OCI-LY7 (cell line): ENCODE measurements around the gene COPE. TPM values are rescaled to one million over a fixed set of nuclear protein-coding genes. Genes with fewer than 3 reads are reported as not detected.

ENCODE experiments used
- BruUV-seq: library from RNA; stranded (reverse); fragments of 400-500 nt; replicated peaks from 2 replicates; lab custom pipeline; 2021; lab: Mats Ljungman, UMichigan
- CTCF ChIA-PET: fragments of 300-600 bp; sonication (Branson Sonifier 250); formaldehyde crosslinking; loops from one replicate; lab custom pipeline; 2022; ENCODE audit warnings: antibody characterized with exemption; ENCODE audit not compliant: unreplicated experiment; lab: Charles Lee
- POLR2A ChIA-PET: fragments of 300-600 bp; sonication (Branson Sonifier 250); formaldehyde crosslinking; loops from one replicate; lab custom pipeline; 2022; ENCODE audit warnings: antibody characterized with exemption; lab: Charles Lee
- DNase-seq: peaks from one replicate; pipeline ENCODE4 v3.0.0-alpha.2; 2015; ENCODE audit warnings: low spot score
- H2AFZ ChIP-seq: fragments of 200-600 bp; sonication (generic), shearing (Covaris generic); 2 replicates; pipeline ENCODE4 v1.6.1; 2014; ENCODE audit warnings: mild to moderate bottlenecking, antibody characterized with exemption, low read length, moderate library complexity
- H3K27ac ChIP-seq: fragments of 200-600 bp; sonication (generic); 2 replicates; pipeline ENCODE4 v1.5.1; 2014; ENCODE audit warnings: mixed run types, low read depth, mild to moderate bottlenecking, moderate library complexity, low read length, inconsistent platforms; ENCODE audit not compliant: poor library complexity, severe bottlenecking
- H3K36me3 ChIP-seq: fragments of 200-600 bp; sonication (generic); 2 replicates; pipeline ENCODE4 v1.6.1; 2014; ENCODE audit warnings: mild to moderate bottlenecking, antibody characterized with exemption, low read length, moderate library complexity, mixed read lengths; ENCODE audit not compliant: insufficient read depth
- H3K4me1 ChIP-seq: fragments of 200-600 bp; sonication (generic); 2 replicates; pipeline ENCODE4 v1.5.1; 2014; ENCODE audit warnings: mild to moderate bottlenecking, low read length; ENCODE audit not compliant: insufficient read depth, poor library complexity, severe bottlenecking
- H3K4me2 ChIP-seq: fragments of 200-600 bp; sonication (generic); 2 replicates; pipeline ENCODE4 v1.6.1; 2014; ENCODE audit warnings: mild to moderate bottlenecking, low read length
- H3K4me3 ChIP-seq: fragments of 200-600 bp; sonication (generic); 2 replicates; pipeline ENCODE4 v1.5.1; 2014; ENCODE audit warnings: mild to moderate bottlenecking, low read depth, low read length; ENCODE audit not compliant: poor library complexity, severe bottlenecking
- H3K79me2 ChIP-seq: fragments of 200-600 bp; sonication (generic); 2 replicates; pipeline ENCODE4 v1.6.1; 2016; ENCODE audit warnings: low read depth, mild to moderate bottlenecking, low read length, moderate library complexity, mixed read lengths; ENCODE audit not compliant: insufficient read depth
- H3K9me2 ChIP-seq: fragments of 200-600 bp; sonication (generic); 2 replicates; pipeline ENCODE4 v1.6.1; 2016; ENCODE audit warnings: mild to moderate bottlenecking, low read length, mixed read lengths; ENCODE audit not compliant: insufficient read depth
- H3K9me3 ChIP-seq: fragments of 200-600 bp; sonication (generic); 2 replicates; pipeline ENCODE4 v1.6.1; 2014; ENCODE audit warnings: mild to moderate bottlenecking, mixed run types, low read length, mixed read lengths
- H4K20me1 ChIP-seq: fragments of 200-600 bp; sonication (generic); 2 replicates; pipeline ENCODE4 v1.6.1; 2014; ENCODE audit warnings: mild to moderate bottlenecking, antibody characterized with exemption, low read length, moderate library complexity, mixed read lengths; ENCODE audit not compliant: insufficient read depth
- EZH2phosphoT487 ChIP-seq: fragments of 200-600 bp; sonication (generic); IDR thresholded peaks from 2 replicates; pipeline ENCODE4 v1.6.1; 2018; ENCODE audit warnings: low read depth, borderline replicate concordance, mild to moderate bottlenecking, mixed run types, antibody characterized with exemption, low read length, moderate library complexity, mixed read lengths
- intact Hi-C: fragments of 100-400 bp; cut with micrococcal nuclease; formaldehyde crosslinking; loops from one replicate; pipeline ENCODE4 v1.10.0; 2022; ENCODE audit not compliant: unreplicated experiment
- total RNA-seq, 2 experiments: library from RNA; depleted of rRNA in 1 of 2; stranded (reverse); fragments of >200 nt in 1 of 2; shearing (Covaris generic) in 1 of 2; gene quantifications; 2 replicates each; pipeline ENCODE4 v1.2.3, GENCODE V29; 2014 to 2022
- TF ChIP-seq, protein P1 (sequence below): fragments of 200-600 bp; sonication (generic); conservative IDR thresholded peaks from 2 replicates; pipeline ENCODE4 v1.5.1; 2014; ENCODE audit warnings: mild to moderate bottlenecking, antibody characterized with exemption, low read length, moderate library complexity, mixed read lengths

Gene COPE
- total RNA-seq, 2 experiments from 2014 or later = 255 to 256 TPM

DNA sequence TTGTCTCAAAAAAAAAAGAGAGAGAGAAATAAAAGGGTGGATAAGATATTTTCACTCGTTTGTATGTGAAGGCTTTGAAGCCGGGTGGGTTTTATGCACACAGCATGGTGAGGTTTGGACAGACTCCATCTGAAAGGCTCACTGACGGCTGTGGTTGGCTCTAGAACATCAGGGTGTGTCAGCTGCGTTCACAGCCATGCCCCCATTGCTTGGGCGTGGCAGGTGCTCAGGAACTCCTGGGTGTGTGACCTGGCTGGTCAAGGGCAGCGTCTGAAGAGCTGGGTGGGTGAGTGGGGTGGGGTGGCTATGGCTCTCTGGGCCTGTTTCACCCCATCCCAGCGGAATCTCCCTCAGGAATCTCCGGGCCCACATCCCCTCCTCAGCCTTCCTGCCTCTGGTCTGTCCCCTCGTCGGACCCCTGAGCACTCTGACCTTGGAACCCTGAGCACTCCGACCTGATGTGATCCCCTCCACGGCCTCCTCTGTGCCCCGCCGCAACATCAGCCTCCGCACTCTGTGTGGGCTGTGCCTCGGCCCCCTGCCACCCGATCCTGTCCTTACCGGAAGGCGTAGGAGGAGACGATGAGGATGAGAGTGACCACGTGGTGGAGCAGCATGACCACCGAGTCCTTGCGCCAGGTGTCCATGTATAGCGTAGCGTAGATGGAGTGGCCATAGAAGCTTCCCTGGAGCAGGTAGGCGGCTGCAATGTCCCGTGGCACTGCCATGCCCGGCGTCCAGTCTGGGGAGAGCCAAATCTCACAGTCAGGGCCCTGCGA, 35.5 kb downstream of the COPE start:
- H2AFZ ChIP-seq = no peak overlapping the region
- no peaks in the 10 kb centered on the region for H3K9me2 ChIP-seq
- TF ChIP-seq, protein P1, sequence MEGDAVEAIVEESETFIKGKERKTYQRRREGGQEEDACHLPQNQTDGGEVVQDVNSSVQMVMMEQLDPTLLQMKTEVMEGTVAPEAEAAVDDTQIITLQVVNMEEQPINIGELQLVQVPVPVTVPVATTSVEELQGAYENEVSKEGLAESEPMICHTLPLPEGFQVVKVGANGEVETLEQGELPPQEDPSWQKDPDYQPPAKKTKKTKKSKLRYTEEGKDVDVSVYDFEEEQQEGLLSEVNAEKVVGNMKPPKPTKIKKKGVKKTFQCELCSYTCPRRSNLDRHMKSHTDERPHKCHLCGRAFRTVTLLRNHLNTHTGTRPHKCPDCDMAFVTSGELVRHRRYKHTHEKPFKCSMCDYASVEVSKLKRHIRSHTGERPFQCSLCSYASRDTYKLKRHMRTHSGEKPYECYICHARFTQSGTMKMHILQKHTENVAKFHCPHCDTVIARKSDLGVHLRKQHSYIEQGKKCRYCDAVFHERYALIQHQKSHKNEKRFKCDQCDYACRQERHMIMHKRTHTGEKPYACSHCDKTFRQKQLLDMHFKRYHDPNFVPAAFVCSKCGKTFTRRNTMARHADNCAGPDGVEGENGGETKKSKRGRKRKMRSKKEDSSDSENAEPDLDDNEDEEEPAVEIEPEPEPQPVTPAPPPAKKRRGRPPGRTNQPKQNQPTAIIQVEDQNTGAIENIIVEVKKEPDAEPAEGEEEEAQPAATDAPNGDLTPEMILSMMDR = no peak
- no peak for TF ChIP-seq EZH2phosphoT487
- H3K4me2 ChIP-seq = no peak overlapping the region
- no TSS peak for BruUV-seq
- H3K27ac ChIP-seq = no peak overlapping the region
- no peaks in the 10 kb centered on the region for H3K79me2 ChIP-seq
- POLR2A ChIA-PET = no interaction called here
- H4K20me1 ChIP-seq = no peaks in the 10 kb centered on the region
- H3K4me3 ChIP-seq = no peak overlapping the region
- no peaks in the 10 kb centered on the region for H3K36me3 ChIP-seq
- DNase-seq = no peak
- H3K4me1 ChIP-seq = no peaks in the 10 kb centered on the region
- CTCF ChIA-PET = no interaction called here
- intact Hi-C loops = no loop called here
- H3K9me3 ChIP-seq = no peaks in the 10 kb centered on the region

DNA sequence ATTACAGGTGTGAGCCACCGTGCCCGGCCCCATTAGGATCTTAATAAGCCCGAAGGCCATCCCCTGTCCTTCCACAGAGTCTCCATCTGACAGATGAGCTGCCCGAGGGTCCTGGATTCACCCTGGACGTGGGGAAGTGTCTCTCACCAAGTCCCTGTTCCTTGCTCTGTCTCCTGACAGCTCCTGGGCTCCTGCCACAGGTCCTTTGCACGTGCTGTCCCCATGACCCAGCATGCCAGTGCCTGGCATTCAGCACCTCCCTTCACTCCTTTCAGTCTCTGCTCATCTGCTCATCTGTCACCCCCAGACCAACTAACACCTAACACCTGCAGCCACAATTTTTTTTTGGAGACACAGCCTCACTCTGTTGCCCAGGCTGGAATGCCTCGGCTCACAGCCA, 37.7 kb downstream of the COPE start:
- POLR2A ChIA-PET = no interaction called here
- H2AFZ ChIP-seq = no peak overlapping the region
- intact Hi-C loops = no loop called here

More for the DNA sequence above, 37.7 kb downstream of the COPE start:
- no TSS peak for BruUV-seq
- no peak overlapping the region for H3K4me2 ChIP-seq
- H4K20me1 ChIP-seq = no peaks in the 10 kb centered on the region
- no peak overlapping the region for H3K4me3 ChIP-seq
- H3K79me2 ChIP-seq = no peaks in the 10 kb centered on the region
- TF ChIP-seq, protein P1 = no peak
- no peak for TF ChIP-seq EZH2phosphoT487
- no peaks in the 10 kb centered on the region for H3K9me2 ChIP-seq
- CTCF ChIA-PET = no interaction called here
- no peak overlapping the region for H3K27ac ChIP-seq
- no peaks in the 10 kb centered on the region for H3K36me3 ChIP-seq
- H3K4me1 ChIP-seq = no peaks in the 10 kb centered on the region
- H3K9me3 ChIP-seq = no peaks in the 10 kb centered on the region
- no peak for DNase-seq
